Spinal cord (tissue), 10 donors: Measurements from ENCODE around the gene PCDH11Y. TPM values are rescaled to one million over a fixed set of nuclear protein-coding genes. Genes with fewer than 3 reads are reported as not detected.
"Not testable (repeated sequence)": the region's sequence is repeated elsewhere in the genome, so short reads cannot be mapped to it uniquely, and the experiment has no call there.

ENCODE experiments used
- DNase-seq, 6 donors: peaks; one replicate each; pipeline versions ENCODE4 v3.0.0 to v3.0.0-alpha.2; 2013 to 2015; ENCODE audit warnings: low spot score in 6 of 6, low read depth in 4 of 6
- H3K27ac ChIP-seq: one replicate; pipeline ENCODE4 v1.5.1; 2013; ENCODE audit warnings: low read depth, low read length, control low read depth
- H3K27me3 ChIP-seq: one replicate; pipeline ENCODE4 v1.6.1; 2013; ENCODE audit warnings: low read length; ENCODE audit not compliant: control insufficient read depth, insufficient read depth
- H3K36me3 ChIP-seq: one replicate; pipeline ENCODE4 v1.6.1; 2013; ENCODE audit warnings: low read length; ENCODE audit not compliant: control insufficient read depth, insufficient read depth
- H3K4me1 ChIP-seq: one replicate; pipeline ENCODE4 v1.6.1; 2013; ENCODE audit warnings: low read length; ENCODE audit not compliant: control insufficient read depth, insufficient read depth
- H3K4me3 ChIP-seq: one replicate; pipeline ENCODE4 v1.5.1; 2013; ENCODE audit warnings: low read depth, low read length, control low read depth
- H3K9me3 ChIP-seq: one replicate; pipeline ENCODE4 v1.6.1; 2013; ENCODE audit warnings: low read length; ENCODE audit not compliant: control insufficient read depth, insufficient read depth
- WGBS: methylation state at CpG from one replicate; pipeline ENCODE4 v1.1.5; 2013; ENCODE audit warnings: missing lambda C conversion rate; ENCODE audit not compliant: insufficient coverage; 5-methylcytosine and 5-hydroxymethylcytosine counted together
- long read RNA-seq, 4 donors: transcript quantifications; one replicate each; lab custom pipeline, GENCODE V29; 2026
- polyA plus RNA-seq, 2 donors: library from polyadenylated mRNA; unstranded; fragments of 120-200 nt; gene quantifications; one replicate each; pipeline ENCODE4 v1.2.1, GENCODE V29; 2013; ENCODE audit not compliant: insufficient read length in 2 of 2
- total RNA-seq, 2 donors: library from RNA; depleted of rRNA in 1 of 2; stranded (reverse); fragments of 120-200 nt in 1 of 2; fragments of >200 nt in 1 of 2; gene quantifications; one replicate each; pipeline versions ENCODE4 v1.2.3 to v1.2.4, GENCODE V29; 2013 to 2014
- donor health status: healthy.

The PCDH11Y gene, protein sequence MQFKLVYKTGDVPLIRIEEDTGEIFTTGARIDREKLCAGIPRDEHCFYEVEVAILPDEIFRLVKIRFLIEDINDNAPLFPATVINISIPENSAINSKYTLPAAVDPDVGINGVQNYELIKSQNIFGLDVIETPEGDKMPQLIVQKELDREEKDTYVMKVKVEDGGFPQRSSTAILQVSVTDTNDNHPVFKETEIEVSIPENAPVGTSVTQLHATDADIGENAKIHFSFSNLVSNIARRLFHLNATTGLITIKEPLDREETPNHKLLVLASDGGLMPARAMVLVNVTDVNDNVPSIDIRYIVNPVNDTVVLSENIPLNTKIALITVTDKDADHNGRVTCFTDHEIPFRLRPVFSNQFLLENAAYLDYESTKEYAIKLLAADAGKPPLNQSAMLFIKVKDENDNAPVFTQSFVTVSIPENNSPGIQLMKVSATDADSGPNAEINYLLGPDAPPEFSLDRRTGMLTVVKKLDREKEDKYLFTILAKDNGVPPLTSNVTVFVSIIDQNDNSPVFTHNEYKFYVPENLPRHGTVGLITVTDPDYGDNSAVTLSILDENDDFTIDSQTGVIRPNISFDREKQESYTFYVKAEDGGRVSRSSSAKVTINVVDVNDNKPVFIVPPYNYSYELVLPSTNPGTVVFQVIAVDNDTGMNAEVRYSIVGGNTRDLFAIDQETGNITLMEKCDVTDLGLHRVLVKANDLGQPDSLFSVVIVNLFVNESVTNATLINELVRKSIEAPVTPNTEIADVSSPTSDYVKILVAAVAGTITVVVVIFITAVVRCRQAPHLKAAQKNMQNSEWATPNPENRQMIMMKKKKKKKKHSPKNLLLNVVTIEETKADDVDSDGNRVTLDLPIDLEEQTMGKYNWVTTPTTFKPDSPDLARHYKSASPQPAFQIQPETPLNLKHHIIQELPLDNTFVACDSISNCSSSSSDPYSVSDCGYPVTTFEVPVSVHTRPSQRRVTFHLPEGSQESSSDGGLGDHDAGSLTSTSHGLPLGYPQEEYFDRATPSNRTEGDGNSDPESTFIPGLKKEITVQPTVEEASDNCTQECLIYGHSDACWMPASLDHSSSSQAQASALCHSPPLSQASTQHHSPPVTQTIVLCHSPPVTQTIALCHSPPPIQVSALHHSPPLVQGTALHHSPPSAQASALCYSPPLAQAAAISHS (N-terminal part only)
- total RNA-seq (under 1 TPM; 0.40 to 0.44 TPM), polyA plus RNA-seq (10 to 100 TPM; 17.3 to 35.6 TPM)
- long read RNA-seq, donor 1, partial matches to known transcripts = 7 of 7 reads
- long read RNA-seq, donor 1, other reads (novel, unspliced or antisense) = 0 of 7 reads
- long read RNA-seq, donor 2 = 0 reads
- long read RNA-seq, donor 3 = 0 reads
- long read RNA-seq, donor 4 = 0 reads

DNA sequence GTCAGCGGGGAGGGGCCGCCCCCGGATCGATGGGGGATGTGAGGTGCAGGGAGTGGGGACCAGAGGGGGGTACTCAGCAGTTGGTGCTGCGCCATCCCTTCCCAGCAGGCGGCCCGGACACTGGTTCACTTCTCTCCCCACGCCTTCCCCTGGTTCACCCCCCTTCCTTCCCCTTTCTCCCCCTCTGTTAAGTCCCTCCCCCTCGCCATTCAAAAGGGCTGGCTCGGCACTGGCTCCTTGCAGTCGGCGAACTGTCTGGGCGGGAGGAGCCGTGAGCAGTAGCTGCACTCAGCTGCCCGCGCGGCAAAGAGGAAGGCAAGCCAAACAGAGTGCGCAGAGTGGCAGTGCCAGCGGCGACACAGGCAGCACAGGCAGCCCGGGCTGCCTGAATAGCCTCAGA is at the start of gene PCDH11Y:
Gene PCDH11Y, plus strand, starts transcription at position 240 of the 400 bp plus-strand sequence. CDS start 56,804 bp downstream, outside the sequence.
- H3K27me3 ChIP-seq, H3K27ac ChIP-seq, H3K4me1 ChIP-seq, H3K36me3 ChIP-seq, H3K4me3 ChIP-seq, H3K9me3 ChIP-seq: not testable (repeated sequence)
- DNase-seq = peak in 1 of 6 donors; percentile 88
- no CpG with 5 or more reads among the region's 21 CpGs for WGBS

DNA sequence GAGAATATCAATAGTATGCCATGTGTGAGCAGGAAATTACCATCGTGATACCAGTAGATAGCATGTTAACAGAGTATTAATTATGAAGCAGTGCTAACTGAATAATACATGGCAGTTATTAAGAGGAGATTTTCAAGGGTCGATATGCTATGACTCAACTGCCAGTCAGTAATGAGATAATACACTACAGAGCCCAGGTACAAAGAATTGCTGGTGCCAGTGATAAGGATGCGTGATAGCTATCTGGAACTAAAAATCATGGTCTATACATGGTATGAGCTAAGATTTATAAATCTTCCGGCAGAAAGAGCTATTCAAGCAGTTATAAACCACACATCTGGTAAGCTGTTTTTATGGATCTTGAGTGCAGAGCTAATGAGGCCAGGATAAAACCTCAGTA is 32.2 kb upstream of the PCDH11Y start:
- not testable (repeated sequence) for H3K9me3 ChIP-seq, H3K4me1 ChIP-seq, DNase-seq, H3K4me3 ChIP-seq, H3K27me3 ChIP-seq, H3K27ac ChIP-seq, H3K36me3 ChIP-seq
- no CpG with 5 or more reads among the region's 4 CpGs for WGBS

DNA sequence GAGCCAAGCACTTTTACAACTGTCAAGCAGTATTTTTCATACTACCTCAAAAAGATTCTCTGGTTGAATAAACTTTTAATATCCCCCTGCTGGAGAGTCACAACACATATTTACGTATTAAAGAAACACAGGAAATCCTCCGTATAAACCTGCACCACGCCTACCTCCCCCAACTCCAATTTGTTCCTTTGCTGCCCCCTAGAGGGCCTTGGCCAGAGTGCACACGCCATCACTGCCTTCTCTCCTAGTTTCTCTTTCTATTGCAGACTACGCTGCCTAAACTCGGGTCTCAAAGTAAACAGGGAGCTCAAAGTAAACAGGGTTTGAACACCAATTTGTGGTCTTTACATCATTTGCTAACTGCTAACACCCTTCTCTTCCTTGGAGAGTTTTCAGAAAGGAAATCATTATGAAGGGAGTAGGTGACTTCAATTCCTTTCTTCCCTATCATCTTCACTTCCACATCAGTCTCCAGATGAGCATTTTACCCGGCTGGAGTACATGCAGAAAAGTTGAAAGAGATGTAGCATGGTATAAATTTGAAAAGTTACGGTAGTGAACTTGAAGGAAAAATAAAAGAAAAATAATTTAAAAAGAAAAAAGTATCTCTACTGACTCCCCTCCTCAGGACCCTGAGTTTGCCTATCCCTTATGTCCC is 8.2 kb upstream of the PCDH11Y start:
- H3K27me3 ChIP-seq, H3K4me3 ChIP-seq, H3K4me1 ChIP-seq, H3K27ac ChIP-seq, H3K9me3 ChIP-seq, H3K36me3 ChIP-seq: not testable (repeated sequence)
- peak in 1 of 6 donors; percentile 3 for DNase-seq
- no CpG with 5 or more reads among the region's 8 CpGs for WGBS

DNA sequence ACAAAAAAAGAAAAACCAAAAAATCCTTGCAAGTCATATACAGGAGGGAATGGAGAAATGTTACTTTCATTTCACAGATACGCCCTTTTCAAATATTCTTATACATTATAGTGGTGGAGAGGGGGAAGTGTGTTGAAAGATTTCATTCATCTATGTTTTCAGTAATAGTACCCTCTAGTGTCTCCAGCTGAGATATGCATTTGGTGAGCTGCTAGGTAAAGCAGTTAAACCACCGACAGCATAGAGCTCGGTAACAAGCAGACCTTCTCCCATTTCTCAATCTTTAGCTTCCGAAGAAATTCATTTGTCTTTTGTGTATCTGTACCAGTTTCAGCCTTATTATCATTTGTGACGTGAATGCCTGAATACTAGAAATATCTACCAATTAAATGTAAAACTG is 5.2 kb upstream of the PCDH11Y start:
- H3K36me3 ChIP-seq, H3K4me1 ChIP-seq, H3K4me3 ChIP-seq, H3K9me3 ChIP-seq, H3K27ac ChIP-seq, H3K27me3 ChIP-seq: not testable (repeated sequence)
- peak in 1 of 6 donors; percentile 51 for DNase-seq
- no CpG with 5 or more reads among the region's 5 CpGs for WGBS

DNA sequence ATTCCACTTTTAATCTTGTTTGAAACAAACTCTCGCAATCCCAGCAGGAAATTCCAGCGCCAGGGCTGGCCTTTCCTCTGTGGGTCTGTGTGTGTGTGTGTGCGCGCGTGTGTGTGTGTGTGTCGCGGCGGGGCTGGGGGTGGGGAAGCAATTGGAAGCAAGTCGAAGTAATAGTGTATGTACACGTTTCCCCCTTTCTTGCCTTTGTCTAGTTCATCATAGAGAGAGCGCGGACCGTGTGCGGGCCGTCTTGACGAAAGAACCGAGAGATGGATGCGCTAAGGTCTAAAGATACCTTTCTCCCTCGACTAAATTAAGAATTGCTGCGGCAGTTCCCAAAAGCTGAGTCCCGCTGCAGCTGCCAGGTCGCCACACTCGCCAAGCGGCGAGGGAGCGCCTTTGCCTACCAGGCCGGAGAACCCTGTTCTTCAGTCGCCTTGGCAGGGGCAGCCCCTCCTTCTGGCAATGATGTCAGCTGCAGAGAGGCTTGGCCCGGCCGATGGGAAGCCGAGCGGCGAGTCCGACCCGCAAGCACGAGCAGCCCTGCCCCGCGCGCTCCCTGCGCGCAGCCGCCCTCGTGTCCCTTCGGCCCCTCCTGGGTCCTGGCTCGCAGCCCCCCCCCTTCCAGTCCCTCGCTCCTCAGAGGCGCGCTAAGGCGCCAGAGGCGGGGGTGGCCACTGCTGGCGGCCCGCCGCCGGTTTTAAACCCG is 2.5 kb downstream of the PCDH11Y start:
- not testable (repeated sequence) for H3K4me3 ChIP-seq
- WGBS = no CpG with 5 or more reads among the region's 55 CpGs

DNA sequence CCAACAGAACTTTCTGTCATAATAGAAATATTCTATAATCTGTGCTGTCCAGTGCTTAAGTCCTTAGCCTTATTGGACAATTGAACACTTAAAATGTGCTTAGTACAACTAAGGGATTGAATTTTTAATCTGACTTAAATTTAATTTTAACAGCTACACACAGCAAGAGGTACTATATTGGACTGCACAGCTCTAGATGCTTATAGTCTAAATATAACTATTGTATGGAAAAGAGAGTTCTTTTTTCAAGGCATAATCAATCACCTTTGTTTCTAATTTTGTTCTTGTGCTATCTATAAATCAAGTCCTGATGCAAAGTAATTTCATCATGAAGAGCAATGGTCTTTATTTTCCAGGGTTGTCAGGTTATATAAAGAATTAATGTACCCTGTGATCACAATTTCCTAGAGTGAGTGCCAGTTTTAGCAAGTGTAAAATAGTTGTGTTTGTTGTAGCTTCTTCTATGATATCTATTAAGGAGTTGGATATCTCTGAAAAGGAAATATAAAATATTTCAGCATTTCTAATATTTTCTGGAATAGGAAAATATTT is 39.0 kb downstream of the PCDH11Y start:
- not testable (repeated sequence) for H3K36me3 ChIP-seq, H3K27me3 ChIP-seq, DNase-seq, H3K27ac ChIP-seq, H3K9me3 ChIP-seq, H3K4me1 ChIP-seq, H3K4me3 ChIP-seq

More for the DNA sequence above, 2.5 kb downstream of the PCDH11Y start:
- H3K4me1 ChIP-seq, H3K9me3 ChIP-seq, H3K27me3 ChIP-seq, H3K36me3 ChIP-seq, H3K27ac ChIP-seq: not testable (repeated sequence)
- DNase-seq = peak in 1 of 6 donors; percentile 53

DNA sequence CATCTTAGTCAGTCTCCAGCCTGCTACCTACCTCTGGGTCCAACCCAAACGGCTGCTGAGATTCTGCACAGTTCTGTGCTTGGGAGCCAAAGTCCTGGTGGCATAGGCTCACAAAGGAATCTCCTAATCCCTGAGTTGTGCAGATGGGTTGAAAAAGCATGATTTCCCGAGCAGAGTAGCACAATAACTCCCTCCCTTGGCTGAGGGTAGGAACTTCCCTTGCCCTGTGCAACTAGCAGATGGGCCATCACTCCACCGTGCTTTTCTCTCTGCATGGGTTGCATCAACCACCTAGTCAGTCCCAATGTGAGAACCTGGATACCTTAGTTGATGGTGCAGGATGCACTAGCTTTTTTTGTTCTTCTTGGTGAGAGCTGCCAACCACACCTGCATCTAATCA is 82.9 kb downstream of the PCDH11Y start:
- not testable (repeated sequence) for H3K27ac ChIP-seq, H3K4me1 ChIP-seq, DNase-seq, H3K36me3 ChIP-seq, H3K27me3 ChIP-seq, H3K4me3 ChIP-seq, H3K9me3 ChIP-seq
- no CpG with 5 or more reads among the region's 3 CpGs for WGBS

DNA sequence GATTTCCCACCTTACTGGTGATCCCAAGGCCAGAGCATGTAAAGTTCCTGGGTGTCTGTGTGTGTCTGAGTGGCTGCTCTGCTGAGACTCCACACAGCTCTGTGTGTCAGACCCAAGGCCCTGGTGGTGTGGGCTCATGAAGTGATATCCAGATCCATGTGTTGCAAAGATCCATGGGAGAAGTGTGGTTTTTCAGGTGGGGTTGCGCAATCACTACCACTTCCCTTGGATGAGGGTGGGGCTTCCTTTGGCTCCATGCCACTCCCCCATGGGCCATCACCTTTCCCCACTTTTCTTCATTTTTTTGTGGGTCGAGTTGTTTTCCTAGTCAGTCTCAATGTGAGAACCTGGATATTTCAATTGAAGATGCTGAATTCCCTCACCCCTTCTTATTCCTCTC is 182.9 kb downstream of the PCDH11Y start:
- H3K4me3 ChIP-seq, H3K27ac ChIP-seq, DNase-seq, H3K9me3 ChIP-seq, H3K36me3 ChIP-seq, H3K4me1 ChIP-seq, H3K27me3 ChIP-seq: not testable (repeated sequence)
- no CpG with 5 or more reads among the region's 2 CpGs for WGBS
